GM21367 (cell line): ENCODE data around the gene GRPR.

Experiments
- ATAC-seq: cut with Tn5 transposase; IDR thresholded peaks from one replicate; pipeline ENCODE4 v1.9.1; 2021; ENCODE audit not compliant: unreplicated experiment

Gene GRPR

DNA sequence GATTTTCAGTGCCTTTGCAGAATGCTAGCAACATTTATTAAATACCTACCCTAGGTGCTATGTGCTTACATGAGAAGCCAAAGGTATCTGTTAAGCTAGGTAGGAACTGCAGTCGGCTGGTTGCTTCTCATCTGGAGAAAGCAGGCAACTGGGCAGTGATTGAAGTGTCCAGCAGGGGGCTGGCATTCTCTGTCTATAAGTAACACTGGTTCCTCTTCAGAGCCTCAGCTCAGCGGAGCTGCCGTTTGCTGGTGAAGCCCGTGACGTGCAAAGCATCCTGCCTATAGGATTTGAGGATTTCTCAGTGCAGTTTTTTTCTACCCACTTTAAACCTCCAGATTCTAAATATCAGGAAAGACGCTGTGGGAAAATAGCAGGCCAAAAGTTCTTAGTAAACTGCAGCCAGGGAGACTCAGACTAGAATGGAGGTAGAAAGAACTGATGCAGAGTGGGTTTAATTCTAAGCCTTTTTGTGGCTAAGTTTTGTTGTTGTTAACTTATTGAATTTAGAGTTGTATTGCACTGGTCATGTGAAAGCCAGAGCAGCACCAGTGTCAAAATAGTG lies at the start of gene GRPR:
TSS of gene GRPR (plus strand) at position 344 of the 565 bp plus-strand sequence. CDS start 389 bp downstream, outside the sequence.
- peak; percentile 66 for ATAC-seq

DNA sequence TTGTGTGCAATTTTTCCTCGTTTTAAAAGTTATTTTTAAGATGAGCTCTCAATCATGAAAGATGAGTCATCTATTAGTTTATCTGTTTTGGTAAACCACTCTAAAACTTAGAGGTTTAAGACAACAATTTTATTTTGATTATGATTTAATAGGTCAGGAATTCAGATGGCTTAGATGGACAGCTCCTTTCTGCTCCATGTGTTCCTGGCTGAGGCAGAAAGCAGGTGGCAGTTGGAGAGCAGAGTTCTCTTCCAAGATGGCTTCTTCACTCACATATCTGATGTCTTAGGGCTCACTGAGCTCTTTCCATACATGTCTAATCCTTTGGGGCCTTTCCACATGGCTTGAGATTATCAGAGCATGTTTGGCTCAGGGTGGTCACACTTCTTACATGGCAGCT lies 48.3 kb upstream of the GRPR start:
- no peak for ATAC-seq

DNA sequence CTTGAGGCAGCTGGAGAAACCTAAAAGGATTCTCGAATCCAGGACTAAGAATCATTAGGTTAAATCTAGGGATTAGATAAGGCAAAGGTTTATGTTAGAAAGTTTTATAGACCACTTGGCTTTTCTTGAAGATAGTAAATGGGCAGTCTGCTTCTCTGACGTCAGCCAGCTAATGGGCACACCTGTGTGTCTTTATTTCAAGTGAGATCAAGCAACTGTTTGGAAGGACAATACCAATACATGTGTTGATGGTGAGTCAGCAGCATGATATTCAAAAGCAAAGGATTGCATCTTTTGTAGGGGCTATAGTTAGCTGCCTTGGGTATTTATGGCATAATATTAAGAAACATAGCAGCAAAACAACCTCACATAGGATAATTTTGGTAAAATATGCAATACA lies 46.5 kb upstream of the GRPR start:
- no peak for ATAC-seq

DNA sequence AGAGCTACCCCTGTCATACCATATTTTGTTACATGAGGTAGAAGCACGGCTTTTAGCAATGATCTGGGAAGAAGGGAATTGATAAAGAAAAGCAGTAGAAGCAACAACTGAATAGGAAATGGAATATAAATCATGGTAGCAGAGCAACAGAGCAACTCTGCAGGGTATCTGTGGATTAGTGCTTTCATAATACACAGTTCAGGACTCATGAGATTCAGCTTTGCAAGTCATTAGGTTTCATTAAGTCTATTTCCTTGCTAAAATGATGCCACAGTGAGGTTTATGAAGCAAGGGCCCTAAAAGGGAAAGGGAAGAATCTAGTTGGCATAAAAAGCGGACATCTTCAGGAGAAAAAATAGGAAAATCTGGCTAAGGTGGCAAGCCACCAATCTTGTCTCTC lies 45.6 kb upstream of the GRPR start:
- ATAC-seq = no peak

DNA sequence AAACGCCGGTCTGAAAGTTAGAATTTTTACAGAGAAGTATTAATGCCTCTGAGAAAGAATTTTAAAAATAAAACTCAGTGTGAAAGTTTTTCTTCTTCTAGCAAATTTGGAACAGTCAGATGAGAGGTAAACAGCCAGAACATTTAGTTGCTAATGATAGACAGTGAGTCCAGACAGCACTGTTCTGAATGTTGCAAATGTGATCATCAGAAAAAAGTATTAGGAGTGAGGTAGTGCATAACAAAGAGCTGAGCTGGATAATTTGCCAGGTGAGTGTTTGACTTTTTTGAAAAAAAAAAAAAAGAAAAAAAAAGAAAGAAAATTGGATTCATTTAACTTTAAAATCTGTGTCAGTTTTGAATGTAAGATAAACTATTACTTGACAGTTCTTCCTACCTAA lies 42.0 kb upstream of the GRPR start:
- ATAC-seq = no peak

DNA sequence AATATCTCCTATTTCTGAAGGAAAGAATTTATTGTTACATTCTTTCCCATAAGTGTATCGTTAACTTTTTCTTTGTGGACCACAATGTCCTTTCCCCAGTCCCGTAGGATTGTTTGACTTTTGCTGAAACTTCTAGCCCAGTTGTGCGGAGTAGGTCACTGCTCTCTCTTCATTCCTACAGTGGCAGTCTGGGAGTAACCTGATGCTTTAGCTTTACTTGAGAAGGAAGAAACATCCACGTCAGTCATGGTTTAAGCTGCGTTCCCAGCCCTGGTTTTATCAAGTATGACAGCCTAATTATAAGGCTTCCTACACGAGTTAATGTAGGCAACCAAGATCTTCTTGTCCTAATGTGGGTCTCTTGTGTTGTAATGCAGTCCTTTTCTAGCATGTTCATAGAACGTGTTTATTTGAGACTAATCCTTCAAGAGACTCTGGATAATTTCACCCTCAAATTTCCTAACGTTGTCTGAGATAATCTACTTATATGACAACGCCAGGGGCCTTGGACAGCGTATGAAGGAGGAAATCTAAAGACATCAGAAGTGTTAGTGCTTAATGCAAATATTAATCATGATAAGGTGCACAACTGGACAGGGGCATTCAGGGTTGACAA lies 40.8 kb upstream of the GRPR start:
- no peak for ATAC-seq

DNA sequence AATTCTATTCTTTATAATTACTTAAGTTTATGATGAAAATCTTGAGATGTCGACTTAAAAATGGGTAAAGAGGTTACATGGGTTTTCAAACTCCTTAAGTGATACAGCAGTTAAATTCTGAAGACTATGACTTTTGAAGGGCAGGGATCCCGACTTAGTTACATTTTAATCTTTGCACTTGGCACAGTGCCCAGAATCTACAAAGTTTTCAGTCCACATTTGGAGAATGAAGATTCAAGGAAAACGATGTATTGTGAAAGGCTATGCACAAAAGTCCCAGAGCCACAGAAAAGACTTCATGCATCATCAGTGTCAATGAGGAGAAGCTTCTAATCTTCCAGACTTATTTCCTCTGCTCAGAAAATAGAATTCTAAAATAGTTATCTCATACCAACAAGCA lies 36.3 kb upstream of the GRPR start:
- ATAC-seq = no peak

DNA sequence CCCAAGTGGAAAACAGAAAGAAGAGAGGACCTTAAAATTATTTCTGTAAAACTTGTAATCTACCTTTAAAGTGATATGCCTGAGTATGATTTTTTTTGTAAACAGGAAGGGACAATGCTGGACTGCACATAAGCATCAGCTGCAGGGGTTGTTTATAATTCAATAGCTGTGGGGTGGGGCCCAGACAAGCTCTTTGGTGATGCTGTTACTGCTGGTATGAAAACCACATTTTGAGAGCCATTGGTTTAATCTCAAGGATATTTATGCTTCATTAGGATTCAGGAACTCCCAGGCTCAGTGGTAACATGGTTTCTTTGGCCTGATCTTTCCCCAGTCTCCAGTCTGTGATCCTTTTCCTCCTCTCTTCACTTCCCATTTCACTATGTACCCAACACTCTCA lies 34.3 kb upstream of the GRPR start:
- ATAC-seq = no peak

DNA sequence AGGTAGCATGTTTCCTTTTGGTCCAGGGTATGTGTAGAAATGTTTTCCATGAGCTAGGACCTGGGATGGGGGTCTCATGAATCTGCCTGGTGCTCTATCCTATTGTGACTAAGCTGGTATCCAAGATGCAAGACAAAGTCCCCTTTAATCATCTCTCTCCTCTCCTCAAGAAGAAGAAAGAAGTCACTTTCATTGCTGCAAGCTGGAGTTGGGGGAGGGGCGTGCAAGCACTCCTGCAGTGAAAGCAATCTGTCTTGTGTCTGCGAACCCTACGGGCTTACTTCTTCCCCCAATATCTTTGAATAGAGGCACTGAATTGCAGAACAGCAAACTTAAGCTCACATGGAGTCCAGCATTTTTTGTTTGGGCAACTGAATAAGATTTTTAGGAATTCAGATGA lies 27.2 kb upstream of the GRPR start:
- no peak for ATAC-seq

DNA sequence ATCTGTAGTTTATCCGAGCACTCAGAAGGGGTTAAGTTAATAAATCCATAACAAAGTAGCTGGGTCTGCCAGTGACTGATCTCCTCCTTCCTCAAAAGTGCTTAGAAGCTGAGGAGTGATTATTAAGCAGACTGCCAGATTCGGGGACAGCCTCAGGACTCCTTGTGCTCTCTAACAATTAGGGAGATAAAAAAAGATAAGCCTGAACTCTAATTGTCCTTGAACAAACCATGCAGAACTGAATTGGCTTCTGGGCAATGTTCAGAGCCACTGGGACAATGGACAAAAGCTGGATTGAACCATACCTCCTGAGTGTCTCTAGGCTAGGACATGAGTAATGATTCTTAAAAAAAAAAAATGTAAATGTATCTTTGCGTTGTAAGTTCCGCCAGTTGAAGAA lies 22.7 kb upstream of the GRPR start:
- ATAC-seq = no peak

DNA sequence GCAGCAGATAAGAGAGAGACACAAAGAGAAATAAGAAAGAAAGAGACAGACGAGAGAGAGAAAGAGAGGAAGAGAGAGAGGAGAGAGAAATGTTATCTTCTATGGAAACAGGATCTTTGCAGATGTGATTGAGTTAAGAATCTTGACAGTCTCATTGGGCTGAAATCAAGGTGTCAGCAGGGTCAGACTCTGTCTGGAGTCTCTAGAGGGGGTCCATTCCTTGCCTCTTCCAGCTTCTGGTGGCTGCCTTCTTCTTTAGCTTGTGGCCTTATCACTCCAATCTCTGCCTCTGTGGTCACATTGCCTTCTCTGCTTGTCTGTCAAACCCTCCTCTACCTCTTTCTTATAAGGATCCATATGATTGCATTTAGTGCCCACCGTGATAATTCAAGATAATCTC lies 21.8 kb upstream of the GRPR start:
- no peak for ATAC-seq

DNA sequence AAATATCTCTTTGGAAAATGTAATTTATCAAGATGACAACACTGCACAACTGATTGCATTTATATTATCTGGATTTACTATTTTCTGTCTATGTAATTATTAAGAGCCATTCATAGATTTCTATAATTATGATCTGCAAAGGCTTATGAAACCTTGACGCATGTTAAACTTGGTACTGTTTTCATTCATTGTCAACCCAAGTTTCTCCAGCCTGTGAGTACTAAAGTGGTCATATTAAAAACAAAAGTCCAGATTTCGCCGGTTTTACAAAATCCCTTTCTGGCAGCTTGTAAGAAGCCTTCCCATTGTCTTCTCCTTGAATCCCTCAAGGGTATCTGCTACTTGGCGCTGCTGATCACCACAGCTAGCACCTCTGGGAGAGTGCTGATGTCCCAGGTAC lies 19.7 kb upstream of the GRPR start:
- ATAC-seq = no peak

DNA sequence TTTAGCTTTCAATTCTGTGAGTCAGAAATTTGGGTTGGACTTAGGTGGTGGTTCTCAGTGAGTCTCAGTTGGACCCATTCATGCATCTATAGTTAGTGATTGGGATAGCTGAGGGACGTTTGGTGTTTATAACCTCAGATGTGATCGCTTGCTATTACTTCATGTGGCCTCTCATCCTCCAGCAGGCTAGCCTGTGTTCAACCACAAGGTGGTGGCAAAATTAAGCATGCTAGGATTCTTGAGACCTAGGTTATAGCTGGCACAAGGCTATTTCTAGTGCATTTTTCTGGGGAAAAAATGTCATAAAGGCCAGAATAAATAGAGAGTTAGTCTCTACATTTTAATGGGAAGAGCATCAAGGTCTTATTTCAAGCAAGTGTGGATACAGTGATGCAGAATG lies 10.9 kb upstream of the GRPR start:
- no peak for ATAC-seq

DNA sequence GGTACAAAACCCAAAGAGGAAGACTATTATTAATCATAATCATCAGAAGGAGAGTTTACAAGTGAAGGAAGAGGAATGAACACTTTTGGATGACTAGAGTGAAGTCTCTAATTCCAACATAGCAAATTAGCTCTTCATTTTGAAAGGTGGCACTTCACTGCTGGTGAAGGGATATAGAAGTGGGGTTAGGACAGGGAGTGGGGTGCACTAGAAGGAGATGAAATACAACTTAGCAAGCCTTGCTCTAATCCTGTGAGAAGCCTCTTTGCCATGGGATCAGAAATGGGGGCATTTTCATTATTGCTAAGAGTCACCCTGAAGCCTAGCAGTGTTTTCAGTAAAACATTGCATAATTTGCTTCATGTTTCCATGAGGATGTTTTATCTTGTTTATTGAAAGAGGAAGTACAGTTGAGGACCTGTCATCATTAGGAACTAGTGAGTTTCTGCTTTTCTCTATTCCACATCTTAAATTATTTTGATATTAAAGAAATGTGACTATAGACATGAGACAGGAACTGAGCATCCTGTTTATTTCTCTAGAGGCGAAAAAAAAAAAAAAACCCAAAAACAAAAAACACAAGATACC lies 9.3 kb upstream of the GRPR start:
- no peak for ATAC-seq

DNA sequence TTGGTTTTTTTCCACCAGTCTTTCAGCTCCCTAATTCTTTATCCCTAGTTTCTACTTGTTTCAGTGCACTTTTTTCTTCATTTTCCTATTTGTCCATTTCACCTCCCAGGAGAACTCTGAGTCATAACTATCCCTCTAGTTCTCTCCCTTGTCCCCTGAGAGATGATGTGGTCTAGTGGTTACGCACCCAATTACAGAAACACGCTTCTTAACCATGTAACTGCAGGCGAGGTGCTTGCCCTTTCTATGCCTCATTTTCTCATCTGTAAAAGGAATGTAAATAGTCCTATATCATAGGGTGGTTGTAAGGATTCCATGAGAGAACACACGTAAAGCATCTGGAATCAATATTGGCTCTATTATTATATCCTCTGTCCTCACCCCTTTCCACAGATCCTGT lies 8.8 kb upstream of the GRPR start:
- ATAC-seq = no peak

DNA sequence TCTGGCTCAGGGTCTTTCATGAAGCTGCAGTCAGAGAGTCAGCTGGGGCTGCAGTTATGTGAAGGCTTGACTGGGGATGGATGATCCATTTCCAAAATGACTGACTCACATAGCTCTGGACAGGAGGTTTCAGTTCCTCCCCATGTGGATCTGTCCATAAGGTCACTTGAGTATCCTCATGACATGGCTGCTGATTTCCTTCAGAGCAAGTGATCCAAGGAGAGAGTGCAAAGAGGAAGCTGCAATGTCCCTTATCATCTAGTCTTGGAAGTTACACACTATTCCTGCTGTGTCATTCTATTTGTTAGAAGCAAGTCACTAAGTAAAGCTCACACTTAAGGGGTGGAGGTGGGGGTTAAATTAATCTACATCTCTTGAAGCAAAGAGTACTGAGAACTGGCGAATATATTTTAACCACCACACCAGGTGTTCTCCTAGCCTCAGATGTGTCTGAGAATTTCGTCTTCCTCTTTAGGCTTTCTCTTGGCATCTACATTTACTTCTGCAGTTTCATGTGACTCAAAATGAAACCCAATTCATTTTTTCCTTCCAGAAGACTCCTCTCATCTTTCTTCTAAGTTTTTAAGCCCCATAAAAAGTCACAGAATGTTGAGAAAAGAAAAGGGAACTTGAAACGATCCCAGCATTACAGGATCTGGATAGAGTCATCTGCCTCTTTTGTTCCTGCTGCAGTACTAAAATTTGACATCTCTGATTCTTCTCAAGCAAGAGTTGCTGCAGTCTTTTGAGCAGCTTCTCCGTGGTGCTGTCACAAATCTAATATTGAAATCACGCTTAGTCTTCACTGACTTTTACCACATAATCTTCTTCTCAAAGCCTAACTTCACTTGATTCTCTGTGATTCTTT lies 3.8 kb upstream of the GRPR start:
- ATAC-seq = peak; percentile 77

DNA sequence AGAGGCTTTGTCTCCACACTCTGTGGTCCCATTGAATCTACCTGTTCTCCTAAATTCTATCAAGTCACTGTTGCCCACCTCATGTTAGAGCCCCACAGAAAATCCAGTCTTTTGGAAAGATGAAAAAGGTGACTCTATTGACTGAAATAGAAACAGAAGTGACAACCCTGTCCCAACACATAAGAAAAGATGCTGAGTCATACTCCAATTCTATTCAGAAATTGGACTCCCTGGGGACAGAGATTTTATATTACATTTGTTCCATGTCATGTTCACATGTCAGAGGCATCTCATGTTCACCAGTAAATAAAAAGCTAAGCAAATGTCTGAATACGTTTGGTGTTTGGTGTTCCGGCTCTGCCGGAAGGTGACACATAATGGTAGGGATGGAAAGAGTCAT lies 2.9 kb upstream of the GRPR start:
- ATAC-seq = no peak

DNA sequence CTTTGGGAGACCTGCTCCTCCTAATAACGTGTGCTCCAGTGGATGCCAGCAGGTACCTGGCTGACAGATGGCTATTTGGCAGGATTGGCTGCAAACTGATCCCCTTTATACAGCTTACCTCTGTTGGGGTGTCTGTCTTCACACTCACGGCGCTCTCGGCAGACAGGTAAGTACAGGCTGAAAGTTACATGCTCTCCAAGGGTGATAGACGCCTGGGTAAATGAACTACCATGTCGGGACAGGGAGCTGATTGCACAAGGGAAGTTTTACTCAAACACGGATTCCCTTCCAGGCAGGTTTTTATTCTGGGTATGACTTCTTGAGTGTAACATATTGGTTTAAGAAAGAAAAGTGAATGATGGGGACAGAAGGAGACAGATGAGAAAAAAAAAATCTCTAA lies 836 bp downstream of the GRPR start:
- ATAC-seq = no peak

DNA sequence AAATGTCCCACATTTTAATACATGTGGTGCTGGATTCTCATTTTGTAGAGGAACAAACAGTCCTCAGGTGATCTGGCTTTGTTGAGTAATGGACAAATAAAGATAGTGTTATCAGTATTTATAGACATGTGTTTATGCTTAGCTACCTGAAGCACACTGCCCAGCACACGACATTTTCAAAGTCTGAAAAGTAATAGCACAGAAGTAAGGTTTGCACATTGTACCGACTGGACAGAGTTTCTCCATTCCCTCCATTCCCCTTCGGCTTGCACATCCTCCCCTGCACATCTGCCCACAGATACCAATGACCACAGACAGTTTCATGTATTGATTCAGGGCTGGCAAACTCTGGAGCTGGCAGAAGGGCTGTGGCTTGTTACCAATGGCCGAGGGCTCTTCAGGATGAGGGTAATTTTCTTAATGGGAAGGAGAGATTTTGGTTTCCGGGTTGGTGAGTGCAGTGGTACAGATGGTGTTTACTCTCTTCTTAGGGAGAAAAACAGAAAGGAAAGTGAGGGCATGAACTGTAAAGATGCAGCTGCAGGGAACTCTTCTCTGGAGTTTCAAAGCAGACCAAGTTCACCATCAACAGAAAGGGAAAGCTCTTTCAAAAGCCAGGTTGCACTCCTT lies 2.3 kb downstream of the GRPR start:
- ATAC-seq = no peak

DNA sequence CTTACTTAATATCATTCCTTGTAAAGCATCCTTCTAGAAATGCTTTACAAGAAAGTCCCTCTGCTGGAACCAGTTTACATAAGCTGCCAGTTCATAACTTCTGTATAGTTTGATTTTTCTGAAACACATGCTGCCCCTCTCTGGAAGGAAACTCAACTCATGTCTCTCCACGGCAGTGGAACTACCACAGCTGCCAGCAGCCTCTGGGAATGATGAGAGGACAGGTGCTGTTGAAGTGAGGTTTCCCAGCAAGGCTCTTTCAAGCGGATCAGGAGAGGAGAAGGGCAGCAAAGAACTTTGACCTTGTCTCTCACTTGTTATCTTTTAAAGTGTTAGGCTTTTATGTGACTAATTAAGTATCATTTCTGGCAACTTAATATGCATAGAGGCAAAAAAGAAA lies 7.3 kb downstream of the GRPR start:
- ATAC-seq = no peak

DNA sequence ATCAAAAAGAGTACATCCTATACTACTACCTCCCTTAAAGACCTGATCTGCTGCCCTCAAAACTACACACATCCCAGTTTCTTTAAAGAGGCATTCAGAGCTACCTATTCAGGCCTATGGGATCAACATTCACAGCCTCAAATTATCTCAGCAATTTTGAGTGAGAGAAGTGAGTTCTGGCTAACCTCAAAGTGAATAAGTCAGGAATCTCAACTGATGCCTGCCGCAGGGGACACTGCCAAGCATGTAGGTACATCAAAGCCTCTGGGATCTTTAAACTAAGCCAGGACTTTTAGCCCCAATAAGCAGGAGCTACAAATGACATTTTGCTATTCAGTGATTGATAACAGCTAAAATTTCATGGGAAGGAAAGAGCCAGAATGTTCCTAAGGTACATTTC lies 11.6 kb downstream of the GRPR start:
- ATAC-seq = no peak

DNA sequence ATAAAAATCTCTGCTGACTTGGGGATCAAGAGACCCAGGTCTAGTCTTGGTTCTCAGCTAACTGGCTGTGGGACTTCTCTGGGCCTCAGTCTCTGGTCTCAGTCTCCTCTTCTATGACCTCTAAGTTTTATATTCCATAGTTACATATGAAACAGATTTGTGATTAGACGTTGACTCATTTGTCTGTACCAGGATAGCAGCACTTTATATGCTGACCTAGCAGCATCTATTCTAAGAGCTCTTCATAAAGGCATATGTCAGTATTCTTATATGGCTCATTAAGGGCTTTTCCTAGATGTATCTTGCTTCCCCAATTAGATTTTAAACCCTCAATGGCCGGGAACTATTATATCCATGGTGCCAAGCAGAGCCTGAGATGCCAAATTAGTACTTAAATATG lies 12.7 kb downstream of the GRPR start:
- no peak for ATAC-seq
